22Rv1 (cell line): Measurements from ENCODE around the gene SRSF4.
"Not testable (repeated sequence)": the region's sequence is repeated elsewhere in the genome, so short reads cannot be mapped to it uniquely, and the experiment has no call there.

Source experiments
- H3K27ac ChIP-seq: fragments of 450-650 bp; 2 replicates; pipeline ENCODE4 v1.5.1; 2017
- CTCF ChIP-seq: fragments of 450-650 bp; IDR thresholded peaks from 2 replicates; pipeline ENCODE4 v1.5.1; 2017; ENCODE audit warnings: mild to moderate bottlenecking
- ZFX ChIP-seq: fragments of 450-650 bp; IDR thresholded peaks from 2 replicates; pipeline ENCODE4 v1.6.1; 2017; ENCODE audit warnings: antibody characterized with exemption, borderline replicate concordance

SRSF4 gene

GRCh38 chr1:29133861-29134694, 47.6 kb downstream of the SRSF4 start:
- TF ChIP-seq ZFX = no peak
- no peak for TF ChIP-seq CTCF
- H3K27ac ChIP-seq = no peak overlapping the region

- H3K27ac ChIP-seq = not testable (repeated sequence)
Measured at GRCh38 chr1:29131056-29131455, 50.6 kb downstream of the SRSF4 start.

- H3K27ac ChIP-seq = no peak overlapping the region
- TF ChIP-seq ZFX = no peak
- TF ChIP-seq CTCF = no peak
Measured at GRCh38 chr1:29129916-29130315, 51.8 kb downstream of the SRSF4 start.

GRCh38 chr1:29128739-29129138, 53.0 kb downstream of the SRSF4 start:
- H3K27ac ChIP-seq = no peak overlapping the region
- TF ChIP-seq ZFX = no peak
- no peak for TF ChIP-seq CTCF

GRCh38 chr1:29126198-29126597, 55.5 kb downstream of the SRSF4 start:
- TF ChIP-seq ZFX = no peak
- H3K27ac ChIP-seq = no peak overlapping the region

GRCh38 chr1:29125788-29126187, 55.9 kb downstream of the SRSF4 start:
- TF ChIP-seq CTCF = no peak
- no peak for TF ChIP-seq ZFX
- H3K27ac ChIP-seq = no peak overlapping the region

- TF ChIP-seq ZFX = no peak
- no peak for TF ChIP-seq CTCF
- H3K27ac ChIP-seq = no peak overlapping the region
Measured at GRCh38 chr1:29125237-29125641, 56.5 kb downstream of the SRSF4 start.

- TF ChIP-seq CTCF = peak; percentile 33; the same call in 1 of the 2 replicates
- no peak for TF ChIP-seq ZFX
- no peak overlapping the region for H3K27ac ChIP-seq
Measured at GRCh38 chr1:29124366-29125236, 57.1 kb downstream of the SRSF4 start.
